Ovary (tissue), 10 donors: Measurements from ENCODE around the gene RAB6B. TPM values are rescaled to one million over a fixed set of nuclear protein-coding genes. Genes with fewer than 3 reads are reported as not detected.
A peak's percentile ranks its signal among the peaks of the same experiment; 100 is the strongest.

Experiments used
- DNase-seq, 5 donors: peaks; one replicate each; pipeline ENCODE4 v3.0.0-alpha.2; 2019 to 2020
- H3K27ac ChIP-seq, 2 donors: fragments of 200-600 bp; one replicate each; pipeline versions ENCODE4 v1.5.1 to v1.8.0; 2019 to 2022
- H3K27me3 ChIP-seq: fragments of 200-600 bp; one replicate; pipeline ENCODE4 v1.8.0; 2022
- H3K36me3 ChIP-seq: fragments of 200-600 bp; sonication (generic); one replicate; pipeline ENCODE4 v1.5.1; 2019
- H3K4me1 ChIP-seq: one replicate; pipeline ENCODE4 v1.8.1; 2013; ENCODE audit warnings: mild to moderate bottlenecking, moderate library complexity; ENCODE audit not compliant: insufficient read depth
- H3K4me3 ChIP-seq: fragments of 200-600 bp; sonication (generic); one replicate; pipeline ENCODE4 v1.5.1; 2017
- H3K9me3 ChIP-seq, 2 donors: fragments of 200-600 bp in 1 of 2; sonication (generic) in 1 of 2; one replicate each; pipeline versions ENCODE4 v1.5.1 to v1.8.1; 2013 to 2019; ENCODE audit warnings: mild to moderate bottlenecking in 1 of 2, moderate library complexity in 1 of 2
- EP300 ChIP-seq: sonication (generic); formaldehyde crosslinking; IDR thresholded peaks from one replicate; pipeline ENCODE4 v1.6.1; 2017; ENCODE audit warnings: antibody characterized with exemption
- POLR2A ChIP-seq: fragments of 450-650 bp; IDR thresholded peaks from one replicate; pipeline ENCODE4 v1.6.1; 2017; ENCODE audit warnings: antibody characterized with exemption, mild to moderate bottlenecking, moderate library complexity
- WGBS, 3 donors: extraction: QIAGEN DNeasy Blood & Tissue Kit in 1 of 3; methylation state at CpG; one replicate each; pipeline versions ENCODE4 v1.1.5 to v1.1.7; 2013 to 2017; 5-methylcytosine and 5-hydroxymethylcytosine counted together
- intact Hi-C, 4 donors: fragments of 100-400 bp; cut with DNase I; formaldehyde crosslinking; loops; one replicate each; pipeline versions ENCODE4 v1.11.0 to v1.15.1; 2022 to 2023
- long read RNA-seq, 3 donors: library from polyadenylated mRNA in 2 of 3; unstranded in 2 of 3; transcript quantifications; one replicate each; pipeline ENCODE4 v2.0.0 and lab custom pipeline, GENCODE V29; 2021 to 2026
- polyA plus RNA-seq, 2 donors: library from polyadenylated mRNA; stranded (reverse); fragments of 200-250 nt in 1 of 2; fragments of 350-450 nt in 1 of 2; fragmentation: Illumina TruSeq in 1 of 2; extraction: RNeasy Lipid Tissue Mini Kit (QIAGEN cat#74804) in 1 of 2; gene quantifications; one replicate each; pipeline ENCODE4 v1.2.3, GENCODE V29; 2013 to 2014
- total RNA-seq, 7 donors: library from RNA; depleted of rRNA in 2 of 7; stranded (reverse); fragments of >200 nt in 2 of 7; fragmentation: NEBNext Ultra II Directional in 3 of 7; extraction: Animal tissue kit (Norgen Biotek cat#: 25700) in 3 of 7; gene quantifications; one replicate each; pipeline versions ENCODE4 v1.1.0 to v1.2.4, GENCODE V29; 2016 to 2023
- TF ChIP-seq, protein P1 (sequence below), 3 donors: fragments of 450-650 bp in 2 of 3; fragments of 200-600 bp in 1 of 3; IDR thresholded peaks; one replicate each; pipeline versions ENCODE4 v1.5.1 to v1.8.0; 2016 to 2022; ENCODE audit warnings: antibody characterized with exemption in 3 of 3, mild to moderate bottlenecking in 1 of 3
- donor health status: DM: no; HTN: no; CAD: no; lungs with moderate emphysema.
- donor health status: DM: no; HTN: no; CAD: no.
- donor health status: Bipolar disorder and iron deficiency.
- donor health status: DM: yes; HTN: yes; CAD: no.
- donor health status: DM: no; HTN: no; CAD: no.
- donor health status: DM: yes; HTN: yes; CAD: no.

RAB6B gene
- total RNA-seq (1 to 10 TPM in 5 of 7 donors, under 1 TPM in 2; 0.50 to 6.0 (median 3.9) TPM), polyA plus RNA-seq (1 to 10 TPM; 1.7 to 9.1 TPM)
- long read RNA-seq, donor 1, result 0 reads
- long read RNA-seq, donor 2, full-length matches to known transcripts, result 12 of 12 reads
- long read RNA-seq, donor 2, partial matches to known transcripts, result 0 of 12 reads
- long read RNA-seq, donor 2, other reads (novel, unspliced or antisense), result 0 of 12 reads
- long read RNA-seq, donor 3, result 0 reads

DNA sequence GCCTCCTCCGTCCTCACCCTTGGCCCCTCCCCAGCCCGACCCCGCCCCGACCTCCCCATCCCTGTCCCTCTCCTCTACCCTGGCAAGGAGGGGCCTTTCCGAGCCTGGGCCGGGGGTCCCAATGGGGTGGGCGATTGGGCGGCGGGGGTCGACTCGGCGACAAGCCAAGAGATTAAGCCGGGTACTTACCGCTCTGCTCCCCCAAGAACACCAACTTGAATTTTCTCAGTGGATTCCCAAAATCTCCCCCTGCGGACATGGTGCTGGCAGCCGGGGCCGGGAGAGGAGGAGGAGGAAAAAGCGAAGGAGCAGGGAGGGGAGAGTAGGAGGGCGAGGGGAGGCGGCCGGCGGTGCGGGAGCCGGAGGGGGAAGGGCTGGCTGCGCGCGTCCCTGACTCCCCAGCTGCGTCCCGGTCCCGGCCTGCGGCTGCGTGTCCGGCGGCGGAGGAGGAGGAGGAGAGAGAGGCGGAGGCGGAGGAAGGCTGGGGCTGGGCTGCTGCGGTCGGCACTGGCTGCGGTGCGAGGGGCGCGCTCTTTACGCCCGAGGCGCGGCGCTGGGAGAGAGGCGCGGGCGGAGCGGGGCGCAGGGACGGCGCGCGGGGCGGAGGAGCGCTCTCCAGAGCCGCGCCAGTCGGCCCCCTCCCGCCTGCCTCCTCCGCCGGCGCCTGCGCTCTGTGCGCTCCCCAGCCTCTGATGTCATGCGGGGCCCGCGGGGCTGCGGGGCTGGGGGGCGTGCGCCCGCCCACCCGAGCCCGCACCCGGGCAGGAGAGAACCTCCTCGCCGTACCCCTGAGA lies at the start of gene RAB6B:
Gene RAB6B, minus strand, starts transcription at position 675 of the 794 bp plus-strand sequence. Its CDS starts 416 bp downstream, at position 259.
- H3K4me3 ChIP-seq, result peak within 1 kb of the TSS; percentile 51
- H3K27ac ChIP-seq, result peak within 1 kb of the TSS in 1 of 2 donors; percentile 20
- H3K9me3 ChIP-seq, result no peaks in the 10 kb centered on the region
- intact Hi-C loops, result no loop called here
- peaks cover 5% of the 10 kb centered on the region for H3K4me1 ChIP-seq
- peak in 4 of 5 donors; percentile 29 to 53 (median 42) for DNase-seq
- WGBS, 3 donors, result 1% methylated on average over 61 to 80 of the region's 80 CpGs
- no peaks in the 10 kb centered on the region for H3K36me3 ChIP-seq
- no peaks in the 10 kb centered on the region for H3K27me3 ChIP-seq
- TF ChIP-seq EP300 (no peak), POLR2A (no peak)
- TF ChIP-seq, protein P1, sequence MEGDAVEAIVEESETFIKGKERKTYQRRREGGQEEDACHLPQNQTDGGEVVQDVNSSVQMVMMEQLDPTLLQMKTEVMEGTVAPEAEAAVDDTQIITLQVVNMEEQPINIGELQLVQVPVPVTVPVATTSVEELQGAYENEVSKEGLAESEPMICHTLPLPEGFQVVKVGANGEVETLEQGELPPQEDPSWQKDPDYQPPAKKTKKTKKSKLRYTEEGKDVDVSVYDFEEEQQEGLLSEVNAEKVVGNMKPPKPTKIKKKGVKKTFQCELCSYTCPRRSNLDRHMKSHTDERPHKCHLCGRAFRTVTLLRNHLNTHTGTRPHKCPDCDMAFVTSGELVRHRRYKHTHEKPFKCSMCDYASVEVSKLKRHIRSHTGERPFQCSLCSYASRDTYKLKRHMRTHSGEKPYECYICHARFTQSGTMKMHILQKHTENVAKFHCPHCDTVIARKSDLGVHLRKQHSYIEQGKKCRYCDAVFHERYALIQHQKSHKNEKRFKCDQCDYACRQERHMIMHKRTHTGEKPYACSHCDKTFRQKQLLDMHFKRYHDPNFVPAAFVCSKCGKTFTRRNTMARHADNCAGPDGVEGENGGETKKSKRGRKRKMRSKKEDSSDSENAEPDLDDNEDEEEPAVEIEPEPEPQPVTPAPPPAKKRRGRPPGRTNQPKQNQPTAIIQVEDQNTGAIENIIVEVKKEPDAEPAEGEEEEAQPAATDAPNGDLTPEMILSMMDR (IDR thresholded peaks at IDR 0.05), result no peak

DNA sequence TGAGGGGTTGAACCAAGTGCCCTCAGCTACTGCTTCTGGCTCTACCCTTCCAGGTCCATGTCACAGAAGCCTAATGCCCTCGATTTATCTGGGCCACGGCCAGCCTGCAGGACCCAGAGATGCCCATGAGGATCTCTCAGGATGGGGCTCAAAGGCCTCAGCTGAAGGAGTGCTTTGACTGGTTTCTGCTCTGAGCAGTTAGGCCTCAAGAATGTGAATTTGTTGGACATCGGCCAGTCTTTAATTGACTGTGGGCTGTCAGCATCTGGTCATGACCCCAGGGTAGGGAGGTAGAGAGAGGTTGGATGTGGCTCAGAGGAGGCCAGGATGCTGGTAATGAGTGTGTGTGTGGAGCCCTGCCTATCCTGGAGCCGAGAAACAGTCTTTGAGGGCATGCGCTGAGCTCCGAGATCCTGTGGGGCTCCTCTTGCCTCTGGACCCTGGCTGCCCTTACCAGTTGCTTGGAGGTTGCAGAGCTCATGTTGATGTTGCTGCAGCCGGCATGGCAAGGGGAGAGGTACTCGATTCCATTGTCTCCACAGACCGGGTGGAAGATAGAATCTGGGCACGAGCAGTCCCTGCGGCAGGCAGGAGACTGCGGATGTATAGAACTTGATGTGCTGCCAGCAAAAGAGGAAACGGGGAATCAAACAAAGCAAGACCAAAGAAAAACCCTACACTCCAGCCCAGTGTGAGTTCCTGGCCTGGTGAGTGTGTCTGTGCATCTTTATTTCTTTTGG lies 49.1 kb upstream of the RAB6B start:
- TF ChIP-seq, protein P1 (IDR thresholded peaks at IDR 0.05), result no peak
- TF ChIP-seq POLR2A, result no peak
- no peak for TF ChIP-seq EP300
- Histone ChIP-seq H3K4me3 (no peak overlapping the region), H3K4me1 (no peaks in the 10 kb centered on the region), H3K27me3 (no peaks in the 10 kb centered on the region), H3K9me3 (no peaks in the 10 kb centered on the region), H3K36me3 (no peaks in the 10 kb centered on the region), H3K27ac (no peak overlapping the region)
- 69 to 76% (median 74%) methylated on average over 13 of the region's 13 CpGs for WGBS, 3 donors
- peak in 2 of 5 donors; percentile 8 to 23 for DNase-seq
- intact Hi-C loops, result no loop called here

DNA sequence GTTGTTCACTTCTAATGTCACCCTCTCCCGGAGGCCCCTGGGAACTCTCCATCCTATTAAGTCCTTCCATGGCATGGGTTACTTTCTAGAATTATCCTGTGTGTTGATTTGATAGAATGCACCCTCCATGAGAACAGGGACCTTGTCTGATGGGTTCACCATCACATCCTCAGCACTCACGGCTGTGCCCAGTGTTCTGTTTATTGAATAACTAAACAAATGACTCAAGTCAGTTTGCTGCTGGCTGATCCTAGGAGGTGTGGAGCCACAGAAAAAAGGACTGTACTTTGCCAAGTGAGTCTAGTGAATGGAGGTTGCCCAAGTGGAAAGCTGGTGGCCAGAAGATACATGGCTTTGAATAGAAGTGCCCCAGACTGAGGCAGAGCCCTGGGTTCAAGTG lies 48.5 kb upstream of the RAB6B start:
- Histone ChIP-seq H3K27me3 (no peaks in the 10 kb centered on the region), H3K27ac (no peak overlapping the region), H3K4me3 (no peak overlapping the region), H3K9me3 (no peaks in the 10 kb centered on the region), H3K4me1 (no peaks in the 10 kb centered on the region), H3K36me3 (no peaks in the 10 kb centered on the region)
- WGBS, 3 donors, result 86 to 100% (median 94%) methylated on average over 2 of the region's 2 CpGs
- TF ChIP-seq POLR2A (no peak), EP300 (no peak)
- TF ChIP-seq, protein P1 (IDR thresholded peaks at IDR 0.05), result no peak
- peak in 1 of 5 donors; percentile 5 for DNase-seq
- intact Hi-C loops, result no loop called here

DNA sequence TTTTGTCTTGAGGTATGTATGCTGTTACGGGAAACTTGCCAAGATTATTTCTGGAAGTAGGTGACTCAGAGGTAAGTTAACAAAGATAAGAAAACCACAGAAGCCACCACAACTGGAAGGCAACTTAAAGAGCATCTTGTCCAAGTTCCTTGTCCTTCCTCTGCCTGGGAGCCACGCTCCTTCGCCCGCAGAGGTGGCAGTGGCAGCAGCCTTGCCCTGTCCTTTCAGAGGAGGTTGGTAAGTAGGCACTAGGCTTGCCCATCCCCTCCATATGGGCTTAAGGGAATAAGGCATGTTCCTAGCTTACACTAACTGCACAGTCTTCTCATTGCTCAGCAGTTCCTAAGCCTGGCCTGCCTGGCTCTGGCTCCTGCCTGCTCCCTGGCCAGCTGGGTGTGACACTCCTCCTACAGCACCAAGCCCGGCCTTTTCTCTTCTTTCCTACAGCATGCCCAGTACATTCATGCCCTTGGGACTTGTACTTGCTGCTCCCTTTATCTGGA lies 48.0 kb upstream of the RAB6B start:
- peak in 2 of 5 donors; percentile 4 to 19 for DNase-seq
- H3K4me3 ChIP-seq, result no peak overlapping the region
- no peaks in the 10 kb centered on the region for H3K9me3 ChIP-seq
- intact Hi-C loops, result no loop called here
- no peaks in the 10 kb centered on the region for H3K36me3 ChIP-seq
- no peaks in the 10 kb centered on the region for H3K27me3 ChIP-seq
- TF ChIP-seq EP300 (no peak), POLR2A (no peak)
- TF ChIP-seq, protein P1 (IDR thresholded peaks at IDR 0.05), result no peak
- no peak overlapping the region for H3K27ac ChIP-seq
- WGBS, 3 donors, result 72 to 81% (median 73%) methylated on average over 5 of the region's 5 CpGs
- no peaks in the 10 kb centered on the region for H3K4me1 ChIP-seq
